Measurements from ENCODE around the gene AIRE. TPM values are rescaled to one million over a fixed set of nuclear protein-coding genes. Genes with fewer than 3 reads are reported as not detected.

Gene AIRE
- total RNA-seq, 1 donor from 2014 or later = under 0.01 TPM

GRCh38 chr21:44323591-44323990 is 37.9 kb downstream of the AIRE start:
- DNase-seq (ENCODE audit: low read depth, low spot score) = no peak

GRCh38 chr21:44324106-44324853 is 38.6 kb downstream of the AIRE start:
- DNase-seq (ENCODE audit: low read depth, low spot score) = no peak

- no peak for DNase-seq (ENCODE audit: low read depth, low spot score)
Measured at GRCh38 chr21:44324854-44325107, 39.1 kb downstream of the AIRE start.

DNA sequence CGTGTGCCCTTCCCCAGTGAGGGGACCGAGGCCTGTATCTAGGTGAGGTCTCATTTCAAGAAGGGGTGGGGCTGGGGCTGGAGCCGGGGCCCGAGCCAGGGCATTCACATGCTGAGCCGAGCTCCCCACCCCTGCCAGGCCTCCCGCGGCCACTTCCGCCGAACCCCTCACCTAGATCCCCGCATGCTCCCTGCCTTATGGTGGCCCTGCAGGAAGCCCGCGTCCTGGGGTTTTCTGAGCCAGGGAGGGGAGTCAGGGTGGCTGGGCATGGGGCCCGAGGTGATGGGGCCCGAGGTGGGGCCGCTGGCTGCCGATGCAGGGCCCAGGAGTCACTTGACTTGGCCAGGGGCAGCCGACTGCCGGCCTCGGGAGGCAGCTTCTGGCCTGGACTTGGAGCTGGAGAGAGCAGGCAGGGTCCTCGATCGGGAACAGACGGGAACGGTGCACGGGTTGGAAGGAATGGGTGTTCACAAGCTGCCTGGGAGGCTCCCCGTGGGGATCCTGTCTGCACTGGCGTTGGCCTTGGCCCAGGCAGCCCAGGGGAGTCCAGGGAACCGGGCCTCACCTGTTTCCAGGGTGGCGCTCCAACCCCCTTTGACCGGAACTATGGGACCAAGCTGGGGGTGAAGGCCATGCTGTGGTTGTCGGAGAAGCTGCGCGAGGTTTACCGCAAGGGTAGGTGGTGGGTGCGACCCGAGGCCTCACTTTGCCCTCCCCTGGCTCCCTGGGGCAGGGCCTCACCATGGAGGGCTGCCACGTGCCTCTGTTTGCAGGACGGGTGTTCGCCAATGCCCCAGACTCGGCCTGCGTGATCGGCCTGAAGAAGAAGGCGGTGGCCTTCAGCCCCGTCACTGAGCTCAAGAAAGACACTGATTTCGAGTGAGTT is 40.0 kb downstream of the AIRE start:
- no peak for DNase-seq (ENCODE audit: low read depth, low spot score)

GRCh38 chr21:44326272-44326647 is 40.6 kb downstream of the AIRE start:
- DNase-seq (ENCODE audit: low read depth, low spot score) = no peak

GRCh38 chr21:44326716-44327602 is 41.3 kb downstream of the AIRE start:
- DNase-seq (ENCODE audit: low read depth, low spot score) = no peak

GRCh38 chr21:44327603-44327974 is 41.9 kb downstream of the AIRE start:
- no peak for DNase-seq (ENCODE audit: low read depth, low spot score)

DNA sequence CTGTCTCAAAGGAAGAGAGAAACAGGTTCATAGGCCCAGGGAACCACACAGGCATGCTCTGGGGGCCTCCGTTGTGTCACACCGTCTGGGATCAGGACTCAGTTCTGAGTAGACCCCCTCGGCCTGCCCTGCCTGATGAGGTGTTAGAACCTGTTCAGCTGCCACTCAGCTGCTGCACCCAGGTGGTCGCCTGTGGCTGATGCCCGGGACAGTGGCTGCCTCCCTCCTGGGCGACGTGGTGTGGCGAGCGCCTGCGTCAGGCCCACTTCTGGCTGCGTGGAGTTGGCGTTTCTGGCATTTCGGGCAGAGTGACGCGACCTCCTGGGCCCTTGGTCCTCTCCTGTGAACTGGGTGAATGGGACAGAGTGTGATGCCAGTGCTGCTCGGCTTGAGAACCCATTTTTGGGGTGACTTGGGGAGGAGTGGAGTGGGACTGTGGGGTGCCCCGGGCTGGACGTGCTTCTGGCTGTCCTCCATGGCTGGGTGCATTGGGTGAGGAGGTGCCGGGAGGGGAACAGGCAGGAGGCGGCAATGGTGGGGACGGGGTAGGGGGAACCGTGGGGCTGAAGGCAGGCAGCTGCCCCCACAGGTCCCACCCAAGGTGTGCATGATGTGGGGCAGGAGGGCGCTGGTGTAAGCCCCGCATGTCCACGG is 42.7 kb downstream of the AIRE start:
- no peak for DNase-seq (ENCODE audit: low read depth, low spot score)

GRCh38 chr21:44329086-44329889 is 43.6 kb downstream of the AIRE start:
- no peak for DNase-seq (ENCODE audit: low read depth, low spot score)

- no peak for DNase-seq (ENCODE audit: low read depth, low spot score)
Measured at GRCh38 chr21:44329971-44330681, 44.5 kb downstream of the AIRE start.

- no peak for DNase-seq (ENCODE audit: low read depth, low spot score)
Measured at GRCh38 chr21:44330698-44331097, 45.0 kb downstream of the AIRE start.

DNA sequence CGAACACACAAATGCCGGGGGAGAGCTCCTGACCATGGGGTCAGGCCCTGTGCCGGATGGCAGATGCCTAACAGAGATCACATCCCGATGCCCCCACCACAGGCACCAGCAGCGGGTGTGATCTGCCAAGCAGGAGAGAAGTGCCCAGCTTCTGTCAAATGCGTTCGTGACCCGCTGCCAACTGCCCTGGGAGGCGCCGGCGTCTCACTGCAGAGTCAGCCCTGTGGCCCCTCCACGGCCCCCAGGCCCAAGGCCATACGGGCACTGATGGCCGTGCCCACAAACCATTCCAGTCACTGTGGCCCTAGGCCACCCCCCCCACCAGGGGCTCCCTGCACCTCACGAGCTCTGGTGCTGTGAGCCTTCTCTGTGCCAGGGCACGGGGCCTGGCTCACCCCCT is 45.5 kb downstream of the AIRE start:
- no peak for DNase-seq (ENCODE audit: low read depth, low spot score)

DNA sequence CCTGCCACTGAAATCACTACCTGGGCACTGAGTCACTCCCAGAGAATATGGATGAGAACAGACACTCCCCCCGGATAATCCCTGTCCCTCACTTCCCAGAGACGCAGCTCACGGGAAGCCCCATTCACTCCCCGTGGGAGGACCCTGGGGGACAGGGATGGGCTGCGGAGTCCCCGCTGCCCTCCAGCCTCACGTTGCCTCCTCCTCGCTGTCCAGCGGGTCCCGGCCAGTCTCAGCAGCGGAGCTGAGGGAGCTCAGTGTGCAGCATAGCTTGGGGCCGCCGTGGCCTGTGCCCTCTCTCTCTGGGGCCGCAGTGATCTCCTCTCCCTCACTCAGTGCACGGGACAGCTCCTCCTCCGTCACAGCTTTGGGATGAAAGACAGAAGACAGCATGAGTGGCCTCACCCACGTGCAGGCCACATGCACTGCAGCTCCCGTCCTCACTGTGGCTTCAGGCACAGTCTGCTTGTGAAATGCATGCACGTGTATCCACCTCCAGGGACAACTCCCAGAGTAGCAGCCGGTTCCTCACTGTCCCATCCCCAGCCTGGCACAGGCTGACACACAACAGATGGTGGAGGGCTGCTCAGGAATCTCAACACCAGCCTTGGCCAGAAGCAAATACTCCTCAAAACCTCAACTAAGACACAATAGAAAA is 46.1 kb downstream of the AIRE start:
- no peak for DNase-seq (ENCODE audit: low read depth, low spot score)

DNA sequence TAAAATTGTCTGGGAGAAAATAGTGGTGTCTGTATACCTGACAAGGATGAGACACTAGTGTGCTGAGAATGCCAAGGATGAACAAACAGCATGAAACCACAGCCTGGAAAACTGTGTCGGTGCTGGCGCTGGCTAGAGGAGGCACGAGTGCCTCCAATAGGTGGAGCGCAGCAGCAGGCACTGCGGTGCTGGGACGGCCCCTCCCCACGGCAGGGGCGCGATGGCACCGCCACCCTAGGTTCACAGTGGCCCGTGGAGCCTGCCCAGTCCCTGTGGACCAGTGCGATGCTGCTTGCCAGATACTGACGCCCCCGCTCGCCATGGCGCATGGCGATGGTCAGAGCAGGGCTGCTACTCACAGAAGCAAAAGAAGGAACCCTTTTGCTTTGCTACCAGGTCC is 46.7 kb downstream of the AIRE start:
- DNase-seq (ENCODE audit: low read depth, low spot score) = no peak

- DNase-seq (ENCODE audit: low read depth, low spot score) = no peak
Measured at GRCh38 chr21:44332965-44333364, 47.3 kb downstream of the AIRE start.

DNA sequence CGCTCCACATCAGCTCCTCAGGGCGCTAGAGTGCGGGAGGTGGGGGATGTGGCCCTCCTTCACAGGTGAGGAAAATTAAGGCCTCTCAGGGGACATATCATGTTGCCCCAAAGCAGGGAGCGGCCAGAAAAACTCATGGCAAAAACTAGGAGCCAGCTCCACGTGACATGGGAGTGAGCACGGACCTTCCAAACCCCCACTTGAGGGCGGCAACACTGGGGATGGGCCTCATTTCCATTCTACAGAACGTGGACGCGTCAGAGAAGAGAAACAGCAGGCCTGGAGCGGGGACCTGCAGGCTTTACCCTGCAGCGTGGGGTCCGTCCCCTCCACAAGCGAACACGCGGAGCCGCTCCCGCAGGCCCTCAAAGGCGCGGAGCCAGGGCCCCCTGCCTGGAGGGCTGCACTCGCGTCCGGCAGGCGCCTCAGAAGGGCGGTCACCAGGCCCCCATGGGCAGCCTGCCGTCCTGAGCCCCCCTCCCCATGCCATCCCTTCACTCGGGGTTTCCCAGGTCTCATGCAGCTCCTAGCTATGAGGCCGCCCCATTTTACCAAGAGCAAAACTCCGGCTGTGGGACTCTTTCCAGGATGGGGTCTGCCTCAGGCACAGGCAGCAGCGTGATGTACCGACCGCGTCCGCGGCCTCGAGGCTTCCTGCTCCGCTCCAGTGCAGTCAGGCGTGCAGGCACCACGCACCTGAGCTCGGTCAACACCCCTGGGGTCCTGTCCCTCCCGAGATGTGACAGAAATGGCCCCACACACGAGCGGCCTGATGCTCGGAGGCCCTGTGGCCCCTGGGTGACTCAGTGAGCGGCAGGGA is 48.0 kb downstream of the AIRE start:
- DNase-seq (ENCODE audit: low read depth, low spot score) = no peak

GRCh38 chr21:44334329-44335030 is 48.8 kb downstream of the AIRE start:
- DNase-seq (ENCODE audit: low read depth, low spot score) = no peak
